Measurements from ENCODE around the gene OMA1.
"Not testable (repeated sequence)": the region's sequence is repeated elsewhere in the genome, so short reads cannot be mapped to it uniquely, and the experiment has no call there.

OMA1 gene

GRCh38 chr1:58573705-58574591 lies 27.4 kb upstream of the OMA1 start:
- in situ Hi-C loops (cut with MboI; ENCODE audit: low sequenced_read_pairs) = no loop called here

DNA sequence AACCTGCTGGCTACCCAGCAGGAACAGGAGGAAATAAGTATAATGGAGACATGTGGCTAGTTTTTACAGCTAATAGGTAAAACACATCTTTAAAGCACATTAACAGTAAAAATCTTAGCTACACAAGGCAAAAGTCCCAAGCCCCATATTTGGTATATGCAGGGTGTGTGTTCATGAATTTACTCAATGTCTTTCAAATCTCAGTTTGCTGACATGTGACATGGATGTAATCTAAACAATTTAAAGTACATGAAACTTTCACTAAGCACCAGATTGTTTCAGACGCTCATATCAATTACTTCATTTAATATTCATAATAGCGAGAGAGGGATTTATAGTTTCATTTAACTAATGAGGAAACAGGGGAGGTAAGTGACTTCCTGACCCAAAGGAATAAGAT lies 26.6 kb upstream of the OMA1 start:
- in situ Hi-C loops (cut with MboI; ENCODE audit: low sequenced_read_pairs) = no loop called here

- in situ Hi-C loops (cut with MboI; ENCODE audit: low sequenced_read_pairs) = no loop called here
Measured at GRCh38 chr1:58572690-58573089, 26.2 kb upstream of the OMA1 start.

DNA sequence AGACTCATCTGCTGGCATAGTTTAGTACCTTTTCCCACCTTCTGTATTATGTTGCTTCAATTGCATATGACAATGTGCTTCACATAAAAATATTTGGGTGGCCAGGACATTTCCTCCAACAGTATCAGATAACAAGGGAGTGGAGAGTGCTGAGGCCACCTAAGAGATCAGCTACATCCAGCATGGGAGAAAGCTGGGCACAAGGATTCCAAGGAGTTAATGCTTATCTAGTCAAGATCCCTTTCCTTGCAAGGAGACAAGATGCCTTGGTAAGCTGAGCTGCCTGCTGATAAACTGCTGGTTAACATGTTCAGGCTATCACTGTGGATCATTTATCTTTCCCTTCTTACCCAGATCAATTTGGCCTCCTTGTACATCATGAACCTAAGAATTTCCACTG lies 25.1 kb upstream of the OMA1 start:
- in situ Hi-C loops (cut with MboI; ENCODE audit: low sequenced_read_pairs) = no loop called here

- in situ Hi-C loops (cut with MboI; ENCODE audit: low sequenced_read_pairs) = no loop called here
Measured at GRCh38 chr1:58570817-58571216, 24.3 kb upstream of the OMA1 start.

GRCh38 chr1:58570094-58570493 lies 23.6 kb upstream of the OMA1 start:
- in situ Hi-C loops (cut with MboI; ENCODE audit: low sequenced_read_pairs) = no loop called here

DNA sequence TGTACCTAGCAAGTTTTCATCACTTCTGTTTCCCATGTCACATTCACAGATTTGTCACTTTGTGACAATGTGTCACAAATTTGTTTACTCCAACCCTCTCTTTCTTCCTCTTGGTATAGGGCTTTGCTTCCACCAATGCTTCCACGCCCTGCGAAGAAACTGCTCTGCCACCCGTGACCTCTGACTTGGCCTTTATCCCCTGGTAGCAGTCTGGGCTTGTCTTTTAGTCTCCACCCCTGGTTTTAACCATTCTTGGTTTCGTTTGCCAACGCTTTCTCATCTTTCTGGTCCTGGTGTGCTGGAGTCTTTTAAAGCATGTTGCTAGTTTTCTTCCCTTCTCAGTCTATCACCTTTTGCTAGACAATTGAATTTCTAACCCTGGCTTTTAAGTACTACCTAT lies 22.4 kb upstream of the OMA1 start:
- in situ Hi-C loops (cut with MboI; ENCODE audit: low sequenced_read_pairs) = no loop called here

GRCh38 chr1:58568271-58568860 lies 21.8 kb upstream of the OMA1 start:
- in situ Hi-C loops (cut with MboI; ENCODE audit: low sequenced_read_pairs) = no loop called here

GRCh38 chr1:58566339-58566738 lies 19.8 kb upstream of the OMA1 start:
- in situ Hi-C loops (cut with MboI; ENCODE audit: low sequenced_read_pairs) = no loop called here

- in situ Hi-C loops (cut with MboI; ENCODE audit: low sequenced_read_pairs) = not testable (repeated sequence)
Measured at GRCh38 chr1:58563715-58564114, 17.2 kb upstream of the OMA1 start.

- in situ Hi-C loops (cut with MboI; ENCODE audit: low sequenced_read_pairs) = no loop called here
Measured at GRCh38 chr1:58561633-58562032, 15.1 kb upstream of the OMA1 start.

GRCh38 chr1:58555393-58555792 lies 8.9 kb upstream of the OMA1 start:
- in situ Hi-C loops (cut with MboI; ENCODE audit: low sequenced_read_pairs) = no loop called here

- in situ Hi-C loops (cut with MboI; ENCODE audit: low sequenced_read_pairs) = no loop called here
Measured at GRCh38 chr1:58551186-58552140, 4.9 kb upstream of the OMA1 start.

GRCh38 chr1:58549291-58549690 lies 2.8 kb upstream of the OMA1 start:
- in situ Hi-C loops (cut with MboI; ENCODE audit: low sequenced_read_pairs) = not testable (repeated sequence)

GRCh38 chr1:58548371-58548770 lies 1.8 kb upstream of the OMA1 start:
- in situ Hi-C loops (cut with MboI; ENCODE audit: low sequenced_read_pairs) = no loop called here

GRCh38 chr1:58545591-58546519 lies 671 bp downstream of the OMA1 start:
- in situ Hi-C loops (cut with MboI; ENCODE audit: low sequenced_read_pairs) = no loop called here

- in situ Hi-C loops (cut with MboI; ENCODE audit: low sequenced_read_pairs) = no loop called here
Measured at GRCh38 chr1:58543260-58543659, 3.3 kb downstream of the OMA1 start.

- in situ Hi-C loops (cut with MboI; ENCODE audit: low sequenced_read_pairs) = no loop called here
Measured at GRCh38 chr1:58539553-58539952, 7.0 kb downstream of the OMA1 start.

GRCh38 chr1:58538821-58539220 lies 7.7 kb downstream of the OMA1 start:
- in situ Hi-C loops (cut with MboI; ENCODE audit: low sequenced_read_pairs) = no loop called here

DNA sequence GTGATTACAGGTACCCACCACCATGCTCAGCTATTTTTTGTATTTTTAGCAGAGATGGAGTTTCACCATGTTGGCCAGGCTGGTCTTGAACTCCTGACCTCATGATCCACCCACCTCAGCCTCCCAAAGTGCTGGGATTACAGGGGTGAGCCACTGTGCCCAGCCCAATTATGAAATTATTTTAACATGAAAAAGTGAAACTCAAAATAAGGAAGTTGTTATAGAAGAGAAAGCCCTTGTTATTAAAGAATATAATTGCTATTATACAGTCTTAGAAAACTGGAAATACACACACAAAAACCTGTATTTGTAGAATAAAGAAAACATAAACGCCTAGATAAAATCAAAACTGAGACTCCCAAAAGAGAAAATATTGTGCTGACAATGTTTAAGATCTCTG lies 14.7 kb downstream of the OMA1 start:
- in situ Hi-C loops (cut with MboI; ENCODE audit: low sequenced_read_pairs) = not testable (repeated sequence)
